ENCODE measurements around the gene MEGF11. TPM values are rescaled to one million over a fixed set of nuclear protein-coding genes. Genes with fewer than 3 reads are reported as not detected.

The MEGF11 gene
- total RNA-seq, 4 donors from 2014 or later, result not detected

DNA sequence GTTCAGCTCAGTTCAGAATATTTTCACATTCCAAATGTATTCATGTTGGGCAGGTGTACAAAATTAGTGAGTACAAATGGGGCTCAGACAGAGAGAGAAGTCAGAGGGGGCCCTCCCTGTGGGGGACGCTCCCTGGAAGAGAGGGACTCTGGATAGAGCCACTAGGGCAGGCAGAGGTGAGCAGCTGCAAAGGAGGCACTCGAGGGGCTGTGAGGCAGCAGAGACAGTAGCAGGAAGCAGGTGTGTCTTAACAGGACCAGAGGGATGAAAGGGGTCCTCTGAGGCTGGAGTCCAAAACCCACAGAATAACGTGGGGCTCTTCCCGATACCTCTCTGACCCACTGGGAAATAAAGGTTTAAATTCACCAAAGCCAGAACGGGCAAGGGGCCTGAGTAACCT, 127.1 kb downstream of the MEGF11 start:
- DNase-seq, result no peak
- Histone ChIP-seq H3K9me3 (no peaks in the 10 kb centered on the region), H3K36me3 (no peaks in the 10 kb centered on the region), H3K27me3 (no peaks in the 10 kb centered on the region), H3K4me1 (no peaks in the 10 kb centered on the region), H3K4me3 (no peak overlapping the region), H3K27ac (no peak overlapping the region)
- no peak for TF ChIP-seq POLR2A (IDR thresholded peaks at IDR 0.05)
- TF ChIP-seq, protein P1, sequence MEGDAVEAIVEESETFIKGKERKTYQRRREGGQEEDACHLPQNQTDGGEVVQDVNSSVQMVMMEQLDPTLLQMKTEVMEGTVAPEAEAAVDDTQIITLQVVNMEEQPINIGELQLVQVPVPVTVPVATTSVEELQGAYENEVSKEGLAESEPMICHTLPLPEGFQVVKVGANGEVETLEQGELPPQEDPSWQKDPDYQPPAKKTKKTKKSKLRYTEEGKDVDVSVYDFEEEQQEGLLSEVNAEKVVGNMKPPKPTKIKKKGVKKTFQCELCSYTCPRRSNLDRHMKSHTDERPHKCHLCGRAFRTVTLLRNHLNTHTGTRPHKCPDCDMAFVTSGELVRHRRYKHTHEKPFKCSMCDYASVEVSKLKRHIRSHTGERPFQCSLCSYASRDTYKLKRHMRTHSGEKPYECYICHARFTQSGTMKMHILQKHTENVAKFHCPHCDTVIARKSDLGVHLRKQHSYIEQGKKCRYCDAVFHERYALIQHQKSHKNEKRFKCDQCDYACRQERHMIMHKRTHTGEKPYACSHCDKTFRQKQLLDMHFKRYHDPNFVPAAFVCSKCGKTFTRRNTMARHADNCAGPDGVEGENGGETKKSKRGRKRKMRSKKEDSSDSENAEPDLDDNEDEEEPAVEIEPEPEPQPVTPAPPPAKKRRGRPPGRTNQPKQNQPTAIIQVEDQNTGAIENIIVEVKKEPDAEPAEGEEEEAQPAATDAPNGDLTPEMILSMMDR (IDR thresholded peaks at IDR 0.05), result no peak

DNA sequence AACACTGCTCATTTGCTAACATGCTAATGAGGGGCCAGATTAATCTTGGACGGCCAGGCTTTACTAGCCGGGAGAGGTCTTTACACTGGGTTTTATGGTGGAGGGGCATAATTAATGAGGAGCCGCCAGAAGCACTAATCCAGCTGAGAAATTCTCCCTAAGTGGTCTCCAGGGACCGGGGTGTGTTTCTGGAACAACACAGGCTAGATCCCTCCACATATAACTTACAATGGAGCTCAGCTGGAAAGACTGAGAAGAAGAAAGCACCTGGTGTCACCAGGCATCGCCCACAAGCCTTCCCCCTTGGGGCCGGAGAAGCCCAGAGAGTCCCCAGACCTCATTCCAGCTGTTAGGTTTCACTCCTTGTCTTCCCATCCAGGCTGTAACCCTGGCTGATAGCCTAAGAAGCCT, 127.5 kb downstream of the MEGF11 start:
- no peaks in the 10 kb centered on the region for H3K4me1 ChIP-seq
- TF ChIP-seq, protein P1 (IDR thresholded peaks at IDR 0.05), result no peak
- TF ChIP-seq POLR2A (IDR thresholded peaks at IDR 0.05), result no peak
- no peaks in the 10 kb centered on the region for H3K9me3 ChIP-seq
- no peak overlapping the region for H3K4me3 ChIP-seq
- H3K27ac ChIP-seq, result no peak overlapping the region
- no peaks in the 10 kb centered on the region for H3K36me3 ChIP-seq
- H3K27me3 ChIP-seq, result no peaks in the 10 kb centered on the region
- no peak for DNase-seq

DNA sequence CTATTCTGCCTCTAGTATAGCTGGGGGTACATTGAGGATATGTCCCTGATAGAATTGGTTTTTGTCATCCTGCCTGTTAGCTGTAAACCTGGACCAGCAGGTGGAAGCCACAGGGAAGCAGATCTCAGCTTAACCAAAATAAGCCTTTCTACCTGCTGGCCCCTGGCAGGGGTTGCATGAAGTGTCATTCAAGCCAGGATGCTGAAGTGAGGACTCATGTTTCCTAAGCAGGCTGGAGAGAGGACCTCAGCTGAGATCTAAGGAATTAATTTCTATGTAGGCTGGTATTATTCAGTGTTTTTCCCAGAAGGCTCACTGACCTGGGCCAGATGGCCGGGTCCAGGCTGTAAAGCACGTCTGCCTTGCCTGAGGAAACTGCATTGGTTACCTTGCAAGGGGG, 128.9 kb downstream of the MEGF11 start:
- Histone ChIP-seq H3K9me3 (no peaks in the 10 kb centered on the region), H3K27me3 (no peaks in the 10 kb centered on the region), H3K36me3 (no peaks in the 10 kb centered on the region), H3K4me3 (no peak overlapping the region), H3K27ac (no peak overlapping the region), H3K4me1 (no peaks in the 10 kb centered on the region)
- no peak for DNase-seq
- TF ChIP-seq, protein P1 (IDR thresholded peaks at IDR 0.05), result no peak
- TF ChIP-seq POLR2A (IDR thresholded peaks at IDR 0.05), result no peak

- H3K4me3 ChIP-seq, result no peak overlapping the region
- H3K27me3 ChIP-seq, result no peaks in the 10 kb centered on the region
- no peaks in the 10 kb centered on the region for H3K36me3 ChIP-seq
- no peaks in the 10 kb centered on the region for H3K9me3 ChIP-seq
- DNase-seq, result no peak
- H3K27ac ChIP-seq, result no peak overlapping the region
- TF ChIP-seq POLR2A (IDR thresholded peaks at IDR 0.05), result no peak
- TF ChIP-seq, protein P1 (IDR thresholded peaks at IDR 0.05), result no peak
- H3K4me1 ChIP-seq, result no peaks in the 10 kb centered on the region
These were observed 129.8 kb downstream of the MEGF11 start for GRCh38 chr15:66123799-66124198.

GRCh38 chr15:66120422-66120821, 133.1 kb downstream of the MEGF11 start:
- no peak for TF ChIP-seq POLR2A (IDR thresholded peaks at IDR 0.05)
- TF ChIP-seq, protein P1 (IDR thresholded peaks at IDR 0.05), result no peak
- H3K27me3 ChIP-seq, result no peaks in the 10 kb centered on the region
- no peak overlapping the region for H3K4me3 ChIP-seq
- H3K4me1 ChIP-seq, result no peaks in the 10 kb centered on the region
- no peaks in the 10 kb centered on the region for H3K36me3 ChIP-seq
- DNase-seq, result no peak
- no peak overlapping the region for H3K27ac ChIP-seq
- no peaks in the 10 kb centered on the region for H3K9me3 ChIP-seq

DNA sequence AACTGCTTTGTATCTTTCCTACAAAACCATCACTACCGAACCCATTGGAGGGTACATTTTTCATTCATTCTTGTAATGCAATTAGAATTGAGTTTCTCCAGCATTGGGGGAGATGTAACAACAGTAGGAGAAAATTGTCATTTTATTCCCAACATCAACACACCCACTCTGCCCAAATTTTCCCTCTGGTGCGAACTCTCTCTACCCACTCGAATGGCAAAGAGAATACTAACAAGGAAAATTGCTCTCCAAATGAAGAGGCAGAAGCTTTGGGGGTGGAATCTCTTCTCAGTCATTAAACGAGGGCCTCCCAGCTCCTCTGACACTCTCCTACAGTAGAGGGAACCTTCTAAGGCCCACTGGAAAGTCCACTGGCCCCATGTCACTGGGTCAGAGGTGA, 135.7 kb downstream of the MEGF11 start:
- no peak overlapping the region for H3K27ac ChIP-seq
- no peaks in the 10 kb centered on the region for H3K9me3 ChIP-seq
- TF ChIP-seq POLR2A (IDR thresholded peaks at IDR 0.05), result no peak
- TF ChIP-seq, protein P1 (IDR thresholded peaks at IDR 0.05), result no peak
- H3K36me3 ChIP-seq, result no peaks in the 10 kb centered on the region
- no peak for DNase-seq
- no peak overlapping the region for H3K4me3 ChIP-seq
- H3K4me1 ChIP-seq, result no peaks in the 10 kb centered on the region
- H3K27me3 ChIP-seq, result no peaks in the 10 kb centered on the region

All from Peyer's patch (tissue), 4 donors.